ENCODE data around the gene STRA8.

GRCh38 chr7:135270577-135271254 lies 37.1 kb downstream of the STRA8 start:
- TF ChIP-seq, protein P1, sequence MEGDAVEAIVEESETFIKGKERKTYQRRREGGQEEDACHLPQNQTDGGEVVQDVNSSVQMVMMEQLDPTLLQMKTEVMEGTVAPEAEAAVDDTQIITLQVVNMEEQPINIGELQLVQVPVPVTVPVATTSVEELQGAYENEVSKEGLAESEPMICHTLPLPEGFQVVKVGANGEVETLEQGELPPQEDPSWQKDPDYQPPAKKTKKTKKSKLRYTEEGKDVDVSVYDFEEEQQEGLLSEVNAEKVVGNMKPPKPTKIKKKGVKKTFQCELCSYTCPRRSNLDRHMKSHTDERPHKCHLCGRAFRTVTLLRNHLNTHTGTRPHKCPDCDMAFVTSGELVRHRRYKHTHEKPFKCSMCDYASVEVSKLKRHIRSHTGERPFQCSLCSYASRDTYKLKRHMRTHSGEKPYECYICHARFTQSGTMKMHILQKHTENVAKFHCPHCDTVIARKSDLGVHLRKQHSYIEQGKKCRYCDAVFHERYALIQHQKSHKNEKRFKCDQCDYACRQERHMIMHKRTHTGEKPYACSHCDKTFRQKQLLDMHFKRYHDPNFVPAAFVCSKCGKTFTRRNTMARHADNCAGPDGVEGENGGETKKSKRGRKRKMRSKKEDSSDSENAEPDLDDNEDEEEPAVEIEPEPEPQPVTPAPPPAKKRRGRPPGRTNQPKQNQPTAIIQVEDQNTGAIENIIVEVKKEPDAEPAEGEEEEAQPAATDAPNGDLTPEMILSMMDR (optimal IDR thresholded peaks at IDR 0.05 in 1 of 3, IDR thresholded peaks at IDR 0.05 in 1 of 3, conservative IDR thresholded peaks at IDR 0.05 in 1 of 3; ENCODE audit: extremely low read depth in 1 of 3, insufficient read depth in 2 of 3, low read length in 3 of 3) = no peak
- TF ChIP-seq EZH2 (IDR thresholded peaks at IDR 0.05; ENCODE audit: low read length) = no peak
